Smooth muscle cell of the pulmonary artery (primary cell): ENCODE results near the gene BGN. TPM values are rescaled to one million over a fixed set of nuclear protein-coding genes. Genes with fewer than 3 reads are reported as not detected.

Source experiments
- total RNA-seq: library from RNA; depleted of rRNA; stranded (reverse); fragments of >200 nt; gene quantifications from 2 replicates; pipeline ENCODE4 v1.2.3, GENCODE V29; 2014

Gene BGN
- total RNA-seq = 369 and 546 TPM in 2 replicates

DNA sequence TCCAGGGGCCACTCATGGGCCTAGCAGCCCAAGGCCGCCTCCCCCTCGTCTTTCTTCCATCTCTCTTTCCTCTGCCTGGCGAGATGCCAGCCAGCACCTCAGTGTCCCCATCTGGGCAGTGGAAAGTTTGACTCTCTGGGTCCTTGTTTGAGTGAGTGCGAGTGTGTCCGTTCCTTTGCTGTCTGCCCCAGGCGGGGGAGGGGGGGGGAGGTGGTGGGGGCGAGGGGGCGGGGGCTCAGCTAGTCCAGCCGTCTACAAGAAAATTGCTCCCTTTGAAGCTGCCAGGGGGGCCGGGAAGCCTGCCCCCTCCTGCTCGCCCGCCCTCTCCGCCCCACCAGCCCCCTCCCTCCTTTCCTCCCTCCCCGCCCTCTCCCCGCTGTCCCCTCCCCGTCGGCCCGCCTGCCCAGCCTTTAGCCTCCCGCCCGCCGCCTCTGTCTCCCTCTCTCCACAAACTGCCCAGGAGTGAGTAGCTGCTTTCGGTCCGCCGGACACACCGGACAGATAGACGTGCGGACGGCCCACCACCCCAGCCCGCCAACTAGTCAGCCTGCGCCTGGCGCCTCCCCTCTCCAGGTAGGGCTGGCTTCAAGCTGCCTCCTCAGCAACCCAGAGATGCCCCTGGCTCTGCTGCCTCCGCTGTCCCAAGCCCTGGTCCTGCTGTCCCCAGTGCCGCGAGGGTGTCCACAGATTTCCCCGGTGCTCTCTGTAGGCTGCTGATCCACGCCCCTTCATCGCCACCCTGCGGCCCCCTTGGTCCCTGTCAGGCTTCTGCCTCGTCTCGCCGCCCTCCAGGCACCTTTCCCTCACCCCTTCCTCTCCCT, at the start of gene BGN:
Gene BGN (plus strand): TSS at position 440 of the 821 bp plus-strand sequence. CDS start 9,652 bp downstream, outside the sequence.

DNA sequence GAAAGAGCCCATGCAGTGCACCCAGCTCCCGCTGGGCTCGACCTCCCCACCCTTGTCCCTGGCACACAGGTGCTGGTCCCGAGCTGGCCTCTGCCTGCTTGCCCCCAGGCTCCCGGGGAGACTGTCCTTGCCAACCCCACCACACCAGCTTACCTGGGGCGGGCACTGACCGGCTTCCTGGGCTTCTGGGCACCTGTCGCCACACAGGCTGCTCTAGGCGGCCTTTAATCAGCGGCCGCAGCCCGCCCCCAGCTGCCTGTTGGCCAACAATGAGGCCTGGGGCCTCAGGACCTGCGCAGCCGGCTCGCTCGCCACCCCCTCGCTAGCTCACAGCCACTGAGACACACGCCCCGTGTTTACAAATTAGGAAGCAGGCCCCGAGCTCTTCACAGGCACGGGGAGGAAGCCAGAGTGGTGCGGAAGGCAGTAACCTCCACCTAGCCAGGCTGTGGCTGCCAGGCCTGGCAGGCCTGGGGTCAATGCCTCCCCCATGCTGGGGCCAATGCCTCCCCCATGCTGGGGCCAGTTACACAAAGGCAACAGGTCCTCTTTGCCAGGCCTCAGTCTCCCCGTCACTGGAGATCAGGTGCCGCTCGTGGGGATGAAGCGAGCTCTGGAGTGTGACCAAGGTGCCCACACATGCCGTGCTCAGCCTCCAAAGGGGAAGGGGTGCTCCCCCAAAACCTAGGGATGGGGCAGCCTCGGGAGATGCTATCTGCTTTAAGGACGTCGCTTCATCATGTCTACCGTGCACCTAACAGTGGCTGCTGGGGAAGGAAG, 48.7 kb upstream of the BGN start, which contains the start of gene TREX2:
Gene TREX2 (minus strand): TSS at position 201 of the 780 bp plus-strand sequence. CDS start 626 bp downstream, outside the sequence.

DNA sequence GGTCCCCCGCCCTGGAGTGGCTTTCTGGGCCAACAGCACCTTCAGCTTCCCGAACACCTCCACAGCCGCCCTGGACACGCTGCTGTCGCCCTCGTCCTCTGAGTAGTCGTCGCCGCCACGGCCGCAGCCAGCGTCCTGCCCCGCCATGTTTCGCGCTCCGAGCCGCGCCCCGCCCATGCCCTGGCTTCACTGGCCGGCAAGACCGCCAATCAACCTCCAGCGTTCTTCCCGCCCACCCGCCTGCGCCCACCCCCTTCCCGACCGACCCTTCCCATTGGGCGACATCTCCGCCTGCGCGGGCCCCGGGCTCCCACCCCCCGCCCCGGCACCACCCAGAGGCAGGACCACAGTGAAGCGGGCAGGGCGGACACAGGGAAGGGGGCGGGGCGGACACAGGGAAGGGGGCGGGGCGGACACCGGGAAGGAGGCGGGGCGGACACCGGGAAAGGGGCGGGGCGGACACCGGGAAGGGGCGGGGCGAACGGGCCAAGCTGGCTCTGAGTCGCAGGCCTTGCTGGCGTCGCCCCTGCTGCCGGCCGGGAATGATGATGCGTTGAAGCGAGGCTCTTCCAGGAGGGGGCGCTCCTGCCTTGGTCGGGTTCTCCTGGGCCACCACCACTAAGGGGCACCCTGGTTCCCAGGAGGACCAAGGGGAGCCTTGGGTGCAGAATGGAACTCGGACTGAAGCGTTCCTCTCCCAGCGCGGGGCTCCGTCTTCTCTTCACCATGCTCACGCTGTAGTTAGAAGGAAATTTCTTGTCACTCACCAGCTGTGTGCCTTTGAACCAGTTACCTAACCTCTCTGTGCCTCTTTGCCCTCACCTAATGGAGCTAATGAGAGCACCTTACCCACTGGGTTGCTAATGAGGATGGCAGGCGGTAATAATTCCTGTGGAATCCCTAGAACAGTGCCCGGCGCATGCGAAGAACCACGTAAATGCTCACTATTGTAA, 24.1 kb upstream of the BGN start, which contains the start of gene HAUS7:
Gene HAUS7 (minus strand): TSS at position 166 of the 953 bp plus-strand sequence. CDS start 19 bp downstream, at position 147.

DNA sequence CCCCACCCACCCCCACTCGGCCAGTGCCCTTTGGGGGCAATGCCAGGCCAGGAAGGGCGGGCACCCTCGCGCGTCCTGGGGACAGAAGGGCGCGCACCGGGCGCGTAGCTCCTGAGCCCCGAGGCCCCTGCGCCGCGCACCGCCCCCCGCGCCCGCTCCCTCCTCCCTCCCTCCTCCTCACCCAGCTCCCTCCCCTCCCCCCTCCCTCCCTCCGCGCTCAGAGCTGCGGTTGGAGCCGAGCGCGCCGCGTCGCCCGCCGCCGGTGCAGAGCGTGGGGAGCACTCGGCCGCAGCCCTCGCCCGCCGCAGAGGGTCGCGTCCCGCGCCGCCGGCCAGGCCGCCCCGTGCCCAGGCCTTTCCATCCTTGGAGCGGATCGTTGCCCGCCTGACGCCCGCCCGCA, 22.6 kb downstream of the BGN start, which contains the start of gene ATP2B3:
Gene ATP2B3 (plus strand): TSS at position 220 of the 400 bp plus-strand sequence. CDS start 18,606 bp downstream, outside the sequence.

Other genes starting within 250 kb of the BGN start
- gene PNMA6F, start 173.2 kb upstream of the BGN start, total RNA-seq = not detected in 2 replicates
- 13.4 and 14.2 TPM in 2 replicates for gene ZNF275, start 160.8 kb upstream of the BGN start, total RNA-seq
- gene PNMA6E, start 93.6 kb upstream of the BGN start, total RNA-seq = not detected in 2 replicates
- 0.23 and 0.33 TPM in 2 replicates for gene ZFP92, start 83.5 kb upstream of the BGN start, total RNA-seq
- 1.7 and 1.9 TPM in 2 replicates for gene TREX2, start 48.9 kb upstream of the BGN start, total RNA-seq
- gene HAUS7, start 24.4 kb upstream of the BGN start, total RNA-seq = 13.8 and 25.0 TPM in 2 replicates
- gene ATP2B3, start 22.7 kb downstream of the BGN start, total RNA-seq = 0.07 and 0.20 TPM in 2 replicates
- 14.3 and 25.2 TPM in 2 replicates for gene CCNQ, start 104.2 kb downstream of the BGN start, total RNA-seq
- not detected in 2 replicates for gene DUSP9, start 152.2 kb downstream of the BGN start, total RNA-seq
- gene PNCK, start 178.8 kb downstream of the BGN start, total RNA-seq = 0.72 and 3.1 TPM in 2 replicates
- gene SLC6A8, start 192.9 kb downstream of the BGN start, total RNA-seq = 31.0 and 56.2 TPM in 2 replicates
- gene BCAP31, start 229.4 kb downstream of the BGN start, total RNA-seq = 168 and 187 TPM in 2 replicates
- 19.7 and 28.3 TPM in 2 replicates for gene ABCD1, start 229.9 kb downstream of the BGN start, total RNA-seq